Epithelial cell of esophagus (primary cell): ENCODE data around the gene BARX1.
A peak's percentile ranks its signal among the peaks of the same experiment; 100 is the strongest.
"Not testable (repeated sequence)": the region's sequence is repeated elsewhere in the genome, so short reads cannot be mapped to it uniquely, and the experiment has no call there.

Experiments used
- DNase-seq: peaks from one replicate; pipeline ENCODE4 v3.0.0; 2010; ENCODE audit warnings: low read depth
- H3K4me3 ChIP-seq: 2 replicates; pipeline ENCODE4 v1.5.1; 2011; ENCODE audit warnings: mild to moderate bottlenecking, low read length, control low read depth
- TF ChIP-seq, protein P1 (sequence below): IDR thresholded peaks from 2 replicates; pipeline ENCODE4 v1.5.1; 2011; ENCODE audit warnings: low read depth, mild to moderate bottlenecking, low read length, control low read depth, inconsistent platforms; ENCODE audit not compliant: insufficient read depth; ENCODE audit errors: missing control alignments

BARX1 gene

DNA sequence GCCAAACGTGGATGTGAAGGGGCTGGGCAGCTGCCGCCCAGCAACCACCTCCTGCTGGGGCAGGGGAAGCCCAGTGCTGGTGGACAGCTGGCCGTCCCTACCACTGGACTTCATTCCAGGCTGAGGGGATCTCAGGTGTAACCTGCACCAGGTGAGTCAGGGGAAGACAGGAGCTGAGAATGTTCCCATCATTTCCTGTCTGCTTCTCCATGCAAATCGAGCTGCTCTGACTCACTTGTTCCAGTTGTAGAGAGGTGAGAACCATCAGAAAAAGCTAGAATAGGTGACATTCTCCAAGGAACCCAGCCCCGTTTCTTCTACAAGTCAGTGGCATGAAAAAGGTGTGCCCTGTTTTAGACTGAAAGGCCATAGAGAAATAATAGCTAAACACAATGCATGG, 21.8 kb upstream of the BARX1 start:
- peak; percentile 77 for DNase-seq
- H3K4me3 ChIP-seq, result no peak overlapping the region
- TF ChIP-seq, protein P1, sequence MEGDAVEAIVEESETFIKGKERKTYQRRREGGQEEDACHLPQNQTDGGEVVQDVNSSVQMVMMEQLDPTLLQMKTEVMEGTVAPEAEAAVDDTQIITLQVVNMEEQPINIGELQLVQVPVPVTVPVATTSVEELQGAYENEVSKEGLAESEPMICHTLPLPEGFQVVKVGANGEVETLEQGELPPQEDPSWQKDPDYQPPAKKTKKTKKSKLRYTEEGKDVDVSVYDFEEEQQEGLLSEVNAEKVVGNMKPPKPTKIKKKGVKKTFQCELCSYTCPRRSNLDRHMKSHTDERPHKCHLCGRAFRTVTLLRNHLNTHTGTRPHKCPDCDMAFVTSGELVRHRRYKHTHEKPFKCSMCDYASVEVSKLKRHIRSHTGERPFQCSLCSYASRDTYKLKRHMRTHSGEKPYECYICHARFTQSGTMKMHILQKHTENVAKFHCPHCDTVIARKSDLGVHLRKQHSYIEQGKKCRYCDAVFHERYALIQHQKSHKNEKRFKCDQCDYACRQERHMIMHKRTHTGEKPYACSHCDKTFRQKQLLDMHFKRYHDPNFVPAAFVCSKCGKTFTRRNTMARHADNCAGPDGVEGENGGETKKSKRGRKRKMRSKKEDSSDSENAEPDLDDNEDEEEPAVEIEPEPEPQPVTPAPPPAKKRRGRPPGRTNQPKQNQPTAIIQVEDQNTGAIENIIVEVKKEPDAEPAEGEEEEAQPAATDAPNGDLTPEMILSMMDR, result no peak

GRCh38 chr9:93976081-93976480, 20.9 kb upstream of the BARX1 start:
- TF ChIP-seq, protein P1, result no peak
- no peak for DNase-seq
- H3K4me3 ChIP-seq, result no peak overlapping the region

GRCh38 chr9:93975262-93975661, 20.1 kb upstream of the BARX1 start:
- TF ChIP-seq, protein P1, result no peak

DNA sequence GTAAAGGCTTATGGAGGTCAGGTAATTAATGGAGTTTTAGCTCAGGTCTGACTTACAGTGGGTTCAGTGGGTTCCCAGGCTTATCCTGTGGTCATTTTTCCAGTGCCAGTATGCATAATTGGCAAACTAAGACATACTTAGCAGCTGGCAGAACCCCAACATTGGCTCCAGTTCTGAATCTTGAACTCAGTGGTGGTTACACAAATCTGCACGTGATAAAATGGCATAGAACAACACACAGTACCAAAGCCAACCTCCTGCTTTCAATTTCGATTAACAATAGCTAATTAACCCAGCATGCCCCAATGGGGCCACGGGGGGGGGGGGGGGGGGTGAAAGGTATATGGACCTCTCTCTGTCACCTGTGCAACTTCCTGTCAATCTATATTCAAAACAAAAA, 19.0 kb upstream of the BARX1 start:
- no peak for DNase-seq
- TF ChIP-seq, protein P1, result no peak

More at GRCh38 chr9:93975262-93975661, 20.1 kb upstream of the BARX1 start:
- DNase-seq, result no peak
- H3K4me3 ChIP-seq, result no peak overlapping the region

DNA sequence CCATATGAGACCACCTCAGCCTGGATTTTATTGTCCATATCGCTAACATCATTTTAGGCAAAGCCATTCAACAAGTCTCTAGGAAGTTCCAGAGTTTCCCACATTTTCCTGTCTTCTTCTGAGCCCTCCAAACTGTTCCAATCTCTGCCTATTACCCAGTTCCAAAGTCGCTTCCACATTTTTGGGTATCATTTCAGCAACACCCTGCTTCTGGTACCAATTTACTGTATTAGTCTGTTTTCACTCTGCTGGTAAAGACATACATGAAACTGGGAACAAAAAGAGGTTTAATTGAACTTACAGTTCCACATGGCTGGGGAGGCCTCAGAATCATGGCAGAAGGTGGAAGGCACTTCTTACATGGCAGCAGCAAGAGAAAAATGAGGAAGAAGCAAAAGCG, 17.5 kb upstream of the BARX1 start:
- DNase-seq, H3K4me3 ChIP-seq: not testable (repeated sequence)

More for the DNA sequence above, 19.0 kb upstream of the BARX1 start:
- H3K4me3 ChIP-seq, result no peak overlapping the region

DNA sequence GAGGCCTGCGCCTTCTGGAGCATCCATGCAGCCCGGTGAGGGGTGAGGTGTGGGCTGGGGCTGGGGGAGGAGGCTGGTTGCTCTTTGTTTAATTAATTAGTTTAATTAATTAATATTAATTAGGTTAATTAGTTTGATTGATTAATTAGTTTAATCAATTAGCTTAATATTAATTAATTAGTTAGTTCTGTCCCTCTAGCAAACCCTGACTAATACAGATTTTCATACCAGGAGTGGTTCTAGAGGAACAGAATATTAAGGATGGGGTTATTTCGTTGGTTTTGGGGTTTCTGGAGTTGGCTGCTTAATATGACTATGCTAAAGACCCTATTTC, 14.1 kb upstream of the BARX1 start:
- DNase-seq, result no peak
- H3K4me3 ChIP-seq, result no peak overlapping the region
- TF ChIP-seq, protein P1, result no peak

DNA sequence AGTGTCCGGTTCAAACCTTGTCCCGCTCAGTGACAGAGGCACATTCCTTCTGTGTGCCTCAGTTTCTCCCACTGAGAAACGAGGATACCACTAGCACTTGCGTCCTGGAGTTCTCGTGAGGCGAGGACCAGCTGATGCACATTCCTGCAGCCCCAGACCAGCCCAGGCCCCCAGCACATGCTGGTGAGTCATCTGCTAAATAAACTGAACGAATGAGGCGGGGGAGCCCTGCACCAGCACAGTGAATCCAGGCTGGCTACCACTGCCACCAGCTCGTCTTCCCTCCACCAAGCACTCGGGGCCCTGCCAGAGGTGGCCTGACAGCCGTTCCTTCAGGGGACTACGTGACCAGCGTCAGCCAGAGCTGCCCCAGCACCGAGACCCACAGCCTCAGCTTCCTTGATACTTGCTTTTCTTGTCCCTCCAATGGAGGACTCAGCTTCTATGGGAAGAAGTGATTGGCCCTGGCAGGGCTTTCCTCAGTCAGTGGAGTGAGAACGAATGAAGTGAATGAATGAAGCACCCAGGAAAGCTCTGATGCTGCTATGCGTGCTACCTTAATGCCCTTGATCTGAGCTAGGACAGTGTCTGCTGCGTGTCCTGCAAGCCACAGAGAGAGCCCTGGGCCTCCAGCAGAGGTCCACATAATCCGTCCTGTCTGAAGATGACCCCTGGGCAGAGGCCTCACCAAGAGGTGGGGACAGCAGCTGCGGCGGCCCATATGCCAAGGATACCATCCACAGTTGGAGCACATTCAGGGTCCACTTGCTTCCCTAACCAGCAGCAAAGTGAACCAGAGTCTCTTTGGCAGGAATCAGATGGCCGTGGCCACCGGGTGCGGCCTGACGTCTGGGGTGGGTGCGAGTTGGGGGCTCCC, 13.5 kb upstream of the BARX1 start:
- TF ChIP-seq, protein P1, result no peak
- no peak overlapping the region for H3K4me3 ChIP-seq
- DNase-seq, result no peak
